Ovary (tissue), 3 donors: ENCODE measurements around the gene PDE4C.

Experiments
- POLR2A ChIP-seq: fragments of 450-650 bp; IDR thresholded peaks from one replicate; pipeline ENCODE4 v1.6.1; 2017; ENCODE audit warnings: antibody characterized with exemption, mild to moderate bottlenecking, moderate library complexity
- TF ChIP-seq, protein P1 (sequence below), 3 donors: fragments of 450-650 bp in 2 of 3; fragments of 200-600 bp in 1 of 3; IDR thresholded peaks; one replicate each; pipeline versions ENCODE4 v1.5.1 to v1.8.0; 2016 to 2022; ENCODE audit warnings: antibody characterized with exemption in 3 of 3, mild to moderate bottlenecking in 1 of 3
- donor health status: DM: no; HTN: no; CAD: no.

- TF ChIP-seq, protein P1, sequence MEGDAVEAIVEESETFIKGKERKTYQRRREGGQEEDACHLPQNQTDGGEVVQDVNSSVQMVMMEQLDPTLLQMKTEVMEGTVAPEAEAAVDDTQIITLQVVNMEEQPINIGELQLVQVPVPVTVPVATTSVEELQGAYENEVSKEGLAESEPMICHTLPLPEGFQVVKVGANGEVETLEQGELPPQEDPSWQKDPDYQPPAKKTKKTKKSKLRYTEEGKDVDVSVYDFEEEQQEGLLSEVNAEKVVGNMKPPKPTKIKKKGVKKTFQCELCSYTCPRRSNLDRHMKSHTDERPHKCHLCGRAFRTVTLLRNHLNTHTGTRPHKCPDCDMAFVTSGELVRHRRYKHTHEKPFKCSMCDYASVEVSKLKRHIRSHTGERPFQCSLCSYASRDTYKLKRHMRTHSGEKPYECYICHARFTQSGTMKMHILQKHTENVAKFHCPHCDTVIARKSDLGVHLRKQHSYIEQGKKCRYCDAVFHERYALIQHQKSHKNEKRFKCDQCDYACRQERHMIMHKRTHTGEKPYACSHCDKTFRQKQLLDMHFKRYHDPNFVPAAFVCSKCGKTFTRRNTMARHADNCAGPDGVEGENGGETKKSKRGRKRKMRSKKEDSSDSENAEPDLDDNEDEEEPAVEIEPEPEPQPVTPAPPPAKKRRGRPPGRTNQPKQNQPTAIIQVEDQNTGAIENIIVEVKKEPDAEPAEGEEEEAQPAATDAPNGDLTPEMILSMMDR (IDR thresholded peaks at IDR 0.05), result no peak
- no peak for TF ChIP-seq POLR2A
Measured at GRCh38 chr19:18264971-18265540, 38.8 kb upstream of the PDE4C start.
